IMR-90 (cell line): ENCODE measurements around the gene BRIP1. TPM values are rescaled to one million over a fixed set of nuclear protein-coding genes. Genes with fewer than 3 reads are reported as not detected.

Experiments
- ATAC-seq: fragments of 200-7000 bp; cut with Tn5 transposase; 2 replicates; pipeline ENCODE4 v1.9.1; 2020; ENCODE audit warnings: low read depth, mild to moderate bottlenecking, moderate library complexity
- BruUV-seq: library from RNA; stranded (reverse); fragments of 400-500 nt; replicated peaks from 2 replicates; lab custom pipeline; 2021; lab: Mats Ljungman, UMichigan
- CTCF ChIA-PET: fragments of 300-600 bp; formaldehyde crosslinking; extraction: SDS; loops from one replicate; lab custom pipeline; 2021; ENCODE audit warnings: antibody characterized with exemption; lab: Yijun Ruan, JAX
- POLR2A ChIA-PET: fragments of 300-600 bp; sonication (Branson Sonifier 250); formaldehyde crosslinking; loops from one replicate; lab custom pipeline; 2022; ENCODE audit warnings: antibody characterized with exemption; ENCODE audit not compliant: unreplicated experiment; lab: Charles Lee
- DNase-seq: peaks from one replicate; pipeline ENCODE4 v3.0.0; 2013
- H2AFZ ChIP-seq: replicated peaks from 2 replicates; pipeline ENCODE3; 2013; ENCODE audit warnings: low read length, mild to moderate bottlenecking; ENCODE audit not compliant: poor library complexity
- H2AK5ac ChIP-seq: 2 replicates; pipeline ENCODE4 v1.6.1; 2013; ENCODE audit warnings: low read depth, low read length, inconsistent platforms
- H2AK9ac ChIP-seq: replicated peaks from 2 replicates; pipeline ENCODE3; 2013; ENCODE audit warnings: mild to moderate bottlenecking, low read depth, low read length, moderate library complexity; ENCODE audit not compliant: poor library complexity
- H2BK120ac ChIP-seq: 2 replicates; pipeline ENCODE4 v1.6.1; 2013; ENCODE audit warnings: low read depth, low read length, inconsistent platforms
- H2BK15ac ChIP-seq: 3 replicates; pipeline ENCODE4 v1.6.1; 2013; ENCODE audit warnings: low read depth, low read length, inconsistent platforms
- H2BK20ac ChIP-seq: 2 replicates; pipeline ENCODE4 v1.6.1; 2013; ENCODE audit warnings: low read depth, mild to moderate bottlenecking, inconsistent platforms, low read length, moderate library complexity
- H2BK5ac ChIP-seq: 2 replicates; pipeline ENCODE4 v1.6.1; 2013; ENCODE audit warnings: mild to moderate bottlenecking, low read depth, low read length, inconsistent platforms; ENCODE audit not compliant: poor library complexity, severe bottlenecking
- H3K14ac ChIP-seq: replicated peaks from 2 replicates; pipeline ENCODE4 v1.6.1; 2013; ENCODE audit warnings: low read depth, low read length, inconsistent platforms
- H3K18ac ChIP-seq: 2 replicates; pipeline ENCODE4 v1.6.1; 2013; ENCODE audit warnings: low read depth, low read length, control low read depth
- H3K23ac ChIP-seq: 2 replicates; pipeline ENCODE4 v1.6.1; 2013; ENCODE audit warnings: low read depth, low read length, inconsistent platforms
- H3K27ac ChIP-seq: 2 replicates; pipeline ENCODE4 v1.5.1; 2013; ENCODE audit warnings: mild to moderate bottlenecking, control low read depth, low read length; ENCODE audit not compliant: insufficient read depth
- H3K27me3 ChIP-seq: 2 replicates; pipeline ENCODE4 v1.6.1; 2013; ENCODE audit warnings: low read length; ENCODE audit not compliant: control insufficient read depth, insufficient read depth
- H3K36me3 ChIP-seq: 2 replicates; pipeline ENCODE4 v1.6.1; 2013; ENCODE audit warnings: low read length, mixed read lengths; ENCODE audit not compliant: control insufficient read depth, insufficient read depth
- H3K4ac ChIP-seq: 2 replicates; pipeline ENCODE4 v1.6.1; 2013; ENCODE audit warnings: low read depth, low read length, inconsistent platforms
- H3K4me1 ChIP-seq: 2 replicates; pipeline ENCODE4 v1.6.1; 2013; ENCODE audit warnings: low read length, mixed read lengths; ENCODE audit not compliant: control insufficient read depth, insufficient read depth
- H3K4me2 ChIP-seq: 2 replicates; pipeline ENCODE4 v1.6.1; 2013; ENCODE audit warnings: low read depth, mild to moderate bottlenecking, control low read depth, low read length, moderate library complexity
- H3K4me3 ChIP-seq: 2 replicates; pipeline ENCODE4 v1.5.1; 2013; ENCODE audit warnings: low read depth, mild to moderate bottlenecking, control low read depth, low read length, moderate library complexity; ENCODE audit not compliant: insufficient read depth
- H3K56ac ChIP-seq: 2 replicates; pipeline ENCODE4 v1.6.1; 2013; ENCODE audit warnings: low read length, inconsistent platforms; ENCODE audit not compliant: insufficient read depth; ENCODE audit errors: extremely low read depth
- H3K79me1 ChIP-seq, 2 experiments: 2 replicates each; pipeline ENCODE4 v1.6.1; 2013; ENCODE audit warnings: low read length in 2 of 2, inconsistent platforms in 1 of 2, low read depth in 1 of 2
- H3K9ac ChIP-seq: 2 replicates; pipeline ENCODE4 v1.6.1; 2013; ENCODE audit warnings: low read depth, low read length, control low read depth
- H3K9me1 ChIP-seq: 2 replicates; pipeline ENCODE4 v1.6.1; 2013; ENCODE audit warnings: low read length, inconsistent platforms; ENCODE audit not compliant: insufficient read depth
- H3K9me3 ChIP-seq: 2 replicates; pipeline ENCODE4 v1.6.1; 2013; ENCODE audit warnings: low read length; ENCODE audit not compliant: control insufficient read depth, insufficient read depth
- H4K20me1 ChIP-seq: 2 replicates; pipeline ENCODE4 v1.6.1; 2013; ENCODE audit warnings: low read length, inconsistent platforms; ENCODE audit not compliant: insufficient read depth
- H4K5ac ChIP-seq: 2 replicates; pipeline ENCODE4 v1.6.1; 2013; ENCODE audit warnings: mild to moderate bottlenecking, low read depth, low read length, control low read depth
- H4K8ac ChIP-seq, 2 experiments: 2 replicates each; pipeline ENCODE4 v1.6.1; 2013; ENCODE audit warnings: low read depth in 2 of 2, low read length in 2 of 2, control low read depth in 1 of 2, inconsistent platforms in 1 of 2
- H4K91ac ChIP-seq: 2 replicates; pipeline ENCODE4 v1.6.1; 2013; ENCODE audit warnings: low read depth, low read length, inconsistent platforms; ENCODE audit not compliant: insufficient read depth
- CTCF ChIP-seq: conservative IDR thresholded peaks from 2 replicates; pipeline ENCODE4 v1.5.1; 2012; ENCODE audit warnings: mild to moderate bottlenecking, low read depth, low read length, improper control_type of control experiment
- MAFK ChIP-seq: IDR thresholded peaks from 2 replicates; pipeline ENCODE4 v1.6.1; 2012; ENCODE audit warnings: low read depth, low read length, improper control_type of control experiment
- RFX5 ChIP-seq: IDR thresholded peaks from 2 replicates; pipeline ENCODE4 v1.8.0; 2012; ENCODE audit warnings: low read depth, mild to moderate bottlenecking, low read length, moderate library complexity
- WGBS, 2 experiments: methylation state at CpG; one replicate each; pipeline versions ENCODE4 v1.1.5 to v1.1.7; 2013; ENCODE audit warnings: missing lambda C conversion rate in 2 of 2; ENCODE audit not compliant: insufficient read length in 1 of 2; ENCODE audit errors: extremely low coverage in 2 of 2; 5-methylcytosine and 5-hydroxymethylcytosine counted together
- dilution Hi-C: fragments of 300-500 bp; cut with HindIII; formaldehyde crosslinking; loops from one replicate; pipeline ENCODE4 v1.14.3; 2018; ENCODE audit warnings: low sequenced_read_pairs; ENCODE audit not compliant: unreplicated experiment
- in situ Hi-C: fragments of 300-500 bp; cut with MboI; formaldehyde crosslinking; loops from 3 replicates; pipeline ENCODE4 v1.14.3; 2019; ENCODE audit warnings: low sequenced_read_pairs, inconsistent platforms, mixed read lengths
- intact Hi-C: fragments of 100-400 bp; cut with micrococcal nuclease; formaldehyde crosslinking; loops from 2 replicates; pipeline ENCODE4 v1.10.0; 2022
- polyA plus RNA-seq, 3 experiments: library from polyadenylated mRNA; depleted of rRNA; stranded (reverse); fragments of >200 nt; gene quantifications; 2 replicates each; pipeline ENCODE4 v1.2.3, GENCODE V29; 2012; ENCODE audit warnings: low replicate concordance in 1 of 3
- total RNA-seq: library from RNA; depleted of rRNA; stranded (reverse); fragments of >200 nt; gene quantifications from 2 replicates; pipeline ENCODE4 v1.2.3, GENCODE V29; 2012

BRIP1 gene
- total and polyA plus RNA-seq, 2 of the 4 experiments (the other 2 are of a cell fraction), result 6.1 to 19.7 TPM

DNA sequence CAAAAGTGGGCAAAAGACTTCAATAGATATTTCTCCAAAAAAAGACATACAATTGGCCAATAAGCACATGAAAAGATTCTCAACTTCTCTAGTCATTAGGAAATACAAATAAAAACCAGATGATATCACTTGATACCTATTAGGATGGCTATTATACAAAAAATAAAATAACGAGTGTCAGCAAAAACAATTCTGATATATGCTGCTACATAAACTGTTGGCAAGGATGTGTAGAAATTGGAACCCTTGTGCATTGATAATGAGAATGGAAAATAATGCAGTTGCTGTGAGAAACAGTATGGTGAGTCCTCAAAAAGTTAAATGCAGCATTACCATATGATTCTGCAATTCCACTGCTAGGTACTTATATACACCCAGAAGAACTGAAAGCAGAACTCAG is 80.6 kb downstream of the BRIP1 start:
- H3K9ac ChIP-seq, result no peak overlapping the region
- no peak overlapping the region for H2BK20ac ChIP-seq
- no peaks in the 10 kb centered on the region for H3K27me3 ChIP-seq
- H3K4ac ChIP-seq, result no peak overlapping the region
- H2BK5ac ChIP-seq, result no peak overlapping the region
- no peak overlapping the region for H4K8ac ChIP-seq
- no peak overlapping the region for H2AK9ac ChIP-seq
- no peak overlapping the region for H2BK120ac ChIP-seq
- H3K9me1 ChIP-seq, result no peaks in the 10 kb centered on the region
- peaks cover 0 to 2% of the 10 kb centered on the region in 2 experiments; a peak in 2 of 4 replicates for H3K79me1 ChIP-seq
- H4K91ac ChIP-seq, result no peak overlapping the region
- CTCF ChIA-PET, result no interaction called here
- no peak overlapping the region for H3K14ac ChIP-seq
- H3K56ac ChIP-seq, result no peak overlapping the region
- no peaks in the 10 kb centered on the region for H3K4me1 ChIP-seq
- H4K20me1 ChIP-seq, result no peaks in the 10 kb centered on the region
- H2BK15ac ChIP-seq, result no peak overlapping the region
- in situ Hi-C loops, result no loop called here
- no peak overlapping the region for H3K4me2 ChIP-seq
- intact Hi-C loops, result no loop called here
- no CpG with 5 or more reads among the region's 1 CpG for WGBS, 2 experiments
- no peak overlapping the region for H4K5ac ChIP-seq
- TF ChIP-seq MAFK, result peak; percentile 32
- no peak for TF ChIP-seq RFX5
- no peak for TF ChIP-seq CTCF
- no peaks in the 10 kb centered on the region for H3K9me3 ChIP-seq
- DNase-seq (no peak), ATAC-seq (no peak)
- H3K27ac ChIP-seq, result no peak overlapping the region
- no TSS peak for BruUV-seq
- no peak overlapping the region for H3K18ac ChIP-seq
- POLR2A ChIA-PET, result no interaction called here
- dilution Hi-C loops, result no loop called here
- no peak overlapping the region for H2AFZ ChIP-seq
- H3K4me3 ChIP-seq, result no peak overlapping the region
- H3K36me3 ChIP-seq, result no peaks in the 10 kb centered on the region
- no peak overlapping the region for H2AK5ac ChIP-seq
- H3K23ac ChIP-seq, result no peak overlapping the region
